PC-3 (cell line): ENCODE measurements around the gene BOLA1. TPM values are rescaled to one million over a fixed set of nuclear protein-coding genes. Genes with fewer than 3 reads are reported as not detected.

Experiments
- ATAC-seq: fragments of 200-7000 bp; cut with Tn5 transposase; 2 replicates; pipeline ENCODE4 v1.9.1; 2020; ENCODE audit warnings: mild to moderate bottlenecking, moderate library complexity
- BruUV-seq: library from RNA; stranded (reverse); fragments of 400-500 nt; replicated peaks from 2 replicates; lab custom pipeline; 2021; lab: Mats Ljungman, UMichigan
- CTCF ChIA-PET: fragments of 300-600 bp; sonication (Branson Sonifier 250); formaldehyde crosslinking; loops from one replicate; lab custom pipeline; 2022; ENCODE audit warnings: antibody characterized with exemption; lab: Charles Lee
- POLR2A ChIA-PET: fragments of 300-600 bp; sonication (Branson Sonifier 250); formaldehyde crosslinking; loops from one replicate; lab custom pipeline; 2022; ENCODE audit warnings: antibody characterized with exemption; ENCODE audit not compliant: unreplicated experiment; lab: Charles Lee
- DNase-seq: peaks from one replicate; pipeline ENCODE4 v3.0.0-alpha.2; 2015
- H2AFZ ChIP-seq: fragments of 300-600 bp; sonication (generic); 2 replicates; pipeline ENCODE4 v1.6.0; 2016; ENCODE audit warnings: antibody characterized with exemption, low read length
- H3F3A ChIP-seq: fragments of 300-600 bp; sonication (generic); one replicate; pipeline ENCODE4 v1.6.0; 2017; ENCODE audit warnings: antibody characterized with exemption, low read length, control low read depth, mild to moderate bottlenecking; ENCODE audit not compliant: unreplicated experiment
- H3K27ac ChIP-seq: fragments of 300-600 bp; sonication (generic); 2 replicates; pipeline ENCODE4 v1.5.1; 2016; ENCODE audit warnings: mild to moderate bottlenecking, low read length
- H3K27me3 ChIP-seq: fragments of 300-600 bp; sonication (generic); 2 replicates; pipeline ENCODE4 v1.6.1; 2016; ENCODE audit warnings: low read length, mixed read lengths
- H3K36me3 ChIP-seq: fragments of 300-600 bp; sonication (generic); 2 replicates; pipeline ENCODE4 v1.6.1; 2016; ENCODE audit warnings: low read depth, mixed run types, low read length, mixed read lengths
- H3K4me1 ChIP-seq: fragments of 300-600 bp; sonication (generic); 2 replicates; pipeline ENCODE4 v1.5.1; 2016; ENCODE audit warnings: low read length; ENCODE audit not compliant: insufficient read depth
- H3K4me2 ChIP-seq: fragments of 300-600 bp; sonication (generic); 2 replicates; pipeline ENCODE4 v1.6.0; 2016; ENCODE audit warnings: low read length
- H3K4me3 ChIP-seq: fragments of 300-600 bp; sonication (generic); 2 replicates; pipeline ENCODE4 v1.5.1; 2016; ENCODE audit warnings: mild to moderate bottlenecking, low read length, mixed read lengths
- H3K79me2 ChIP-seq: fragments of 300-600 bp; sonication (generic); 2 replicates; pipeline ENCODE4 v1.6.1; 2017; ENCODE audit warnings: low read length, mixed read lengths
- H3K9ac ChIP-seq: fragments of 300-600 bp; sonication (generic); 2 replicates; pipeline ENCODE4 v1.6.0; 2016; ENCODE audit warnings: mild to moderate bottlenecking, low read length
- H3K9me2 ChIP-seq: fragments of 300-600 bp; sonication (generic); replicated peaks from 2 replicates; pipeline ENCODE4 v1.6.1; 2016; ENCODE audit warnings: mixed run types, low read length, mixed read lengths
- H3K9me3 ChIP-seq: fragments of 300-600 bp; sonication (generic); 2 replicates; pipeline ENCODE4 v1.6.1; 2016; ENCODE audit warnings: low read length, mixed read lengths
- H4K20me1 ChIP-seq: fragments of 300-600 bp; sonication (generic); 2 replicates; pipeline ENCODE4 v1.6.1; 2016; ENCODE audit warnings: low read length, mixed read lengths
- EZH2 ChIP-seq: fragments of 300-600 bp; sonication (generic); IDR thresholded peaks from one replicate; pipeline ENCODE4 v1.6.1; 2017; ENCODE audit warnings: antibody characterized with exemption, mild to moderate bottlenecking, low read length; ENCODE audit not compliant: unreplicated experiment
- EZH2phosphoT487 ChIP-seq: fragments of 300-600 bp; sonication (generic); IDR thresholded peaks from 2 replicates; pipeline ENCODE4 v1.6.1; 2018; ENCODE audit warnings: mild to moderate bottlenecking, antibody characterized with exemption, low read length, borderline replicate concordance
- intact Hi-C: fragments of 100-400 bp; cut with micrococcal nuclease; formaldehyde crosslinking; loops from 2 replicates; pipeline ENCODE4 v1.9.0; 2023
- total RNA-seq: library from RNA; depleted of rRNA; stranded (reverse); fragments of >200 nt; gene quantifications from 2 replicates; pipeline ENCODE4 v1.2.3, GENCODE V29; 2014
- TF ChIP-seq, protein P1 (sequence below): fragments of 300-600 bp; sonication (generic); conservative IDR thresholded peaks from 2 replicates; pipeline ENCODE4 v1.5.1; 2017; ENCODE audit warnings: antibody characterized with exemption, low read depth, mild to moderate bottlenecking, low read length

The BOLA1 gene
- total RNA-seq, 1 experiment from 2014 or later = 27.6 TPM

DNA sequence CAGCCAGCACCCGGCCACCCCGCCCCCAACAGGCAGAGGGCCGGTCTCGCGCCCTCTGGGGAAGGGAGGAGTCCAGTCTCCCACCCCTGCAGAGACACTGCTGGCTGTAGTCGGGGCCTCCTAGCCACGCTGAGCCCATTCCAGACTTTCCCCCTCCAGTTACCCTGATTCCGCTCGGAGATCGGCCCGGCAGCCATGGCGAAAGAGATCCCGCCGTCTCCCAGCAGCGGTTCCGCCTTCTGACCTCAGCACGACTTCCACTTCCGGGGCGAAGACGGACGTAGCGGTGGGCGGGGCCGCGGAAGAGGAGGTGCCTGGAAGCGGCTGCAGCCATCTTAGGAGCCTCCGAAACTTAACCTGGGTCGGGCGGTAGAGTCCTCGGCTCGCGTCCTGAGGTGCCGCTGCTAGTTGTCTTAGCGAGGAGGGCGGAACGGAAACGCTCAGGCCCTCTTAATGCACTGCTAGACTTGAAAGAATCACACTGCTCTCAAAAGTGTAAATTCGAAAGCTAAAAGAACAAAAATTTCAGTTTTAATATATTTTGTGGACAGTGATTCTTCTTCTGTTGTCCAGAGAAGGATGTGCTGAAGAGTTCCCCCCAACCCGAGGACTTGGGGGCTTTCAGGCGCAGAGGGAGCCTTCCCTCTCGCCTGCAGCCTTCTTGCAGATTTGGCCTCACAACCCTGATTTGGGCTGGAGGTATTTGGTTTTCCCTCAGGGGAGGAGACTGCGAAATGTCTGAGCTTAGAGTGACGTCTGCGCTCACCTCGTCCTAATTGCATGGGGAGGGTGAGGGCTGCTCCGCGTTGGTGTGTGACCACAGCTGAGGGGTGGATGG lies 28.4 kb downstream of the BOLA1 start, which contains the start of gene SF3B4:
SF3B4 (minus strand) TSS at position 241 of the 838 bp plus-strand sequence; CDS start at position 197, 44 bp downstream.
- ChIA-PET CTCF (interaction anchor here (0.6 to 1.0 kb wide), 2 partner anchors 109 to 259 kb away, joined by 3 to 7 read pairs; no protein-coding TSS in a partner anchor), POLR2A (interaction anchor here (0.5 to 1.4 kb wide), 4 partner anchors 40 to 234 kb away, joined by 4 to 9 read pairs (median 6); a partner anchor contains a TSS)
- Histone ChIP-seq H3K4me3 (peak within 1 kb of the TSS; percentile 93), H3K27ac (peak within 1 kb of the TSS; percentile 77), H3K4me2 (peak within 1 kb of the TSS; percentile 86), H2AFZ (peak within 1 kb of the TSS; percentile 74), H3K36me3 (peaks cover 44% of the 10 kb centered on the region), H4K20me1 (peaks cover 27% of the 10 kb centered on the region; the same call in 1 of the 2 replicates), H3K4me1 (peaks cover 41% of the 10 kb centered on the region), H3K79me2 (peaks cover 34% of the 10 kb centered on the region), H3K9me2 (no peaks in the 10 kb centered on the region), H3K9ac (peak within 1 kb of the TSS; percentile 91), H3K27me3 (no peaks in the 10 kb centered on the region), H3F3A (no peaks in the 10 kb centered on the region), H3K9me3 (no peaks in the 10 kb centered on the region)
- intact Hi-C loops = loop anchor here (1.0 kb wide), 1 partner anchor 10 kb away; no protein-coding TSS in a partner anchor
- no peak for TF ChIP-seq EZH2
- TF ChIP-seq, protein P1, sequence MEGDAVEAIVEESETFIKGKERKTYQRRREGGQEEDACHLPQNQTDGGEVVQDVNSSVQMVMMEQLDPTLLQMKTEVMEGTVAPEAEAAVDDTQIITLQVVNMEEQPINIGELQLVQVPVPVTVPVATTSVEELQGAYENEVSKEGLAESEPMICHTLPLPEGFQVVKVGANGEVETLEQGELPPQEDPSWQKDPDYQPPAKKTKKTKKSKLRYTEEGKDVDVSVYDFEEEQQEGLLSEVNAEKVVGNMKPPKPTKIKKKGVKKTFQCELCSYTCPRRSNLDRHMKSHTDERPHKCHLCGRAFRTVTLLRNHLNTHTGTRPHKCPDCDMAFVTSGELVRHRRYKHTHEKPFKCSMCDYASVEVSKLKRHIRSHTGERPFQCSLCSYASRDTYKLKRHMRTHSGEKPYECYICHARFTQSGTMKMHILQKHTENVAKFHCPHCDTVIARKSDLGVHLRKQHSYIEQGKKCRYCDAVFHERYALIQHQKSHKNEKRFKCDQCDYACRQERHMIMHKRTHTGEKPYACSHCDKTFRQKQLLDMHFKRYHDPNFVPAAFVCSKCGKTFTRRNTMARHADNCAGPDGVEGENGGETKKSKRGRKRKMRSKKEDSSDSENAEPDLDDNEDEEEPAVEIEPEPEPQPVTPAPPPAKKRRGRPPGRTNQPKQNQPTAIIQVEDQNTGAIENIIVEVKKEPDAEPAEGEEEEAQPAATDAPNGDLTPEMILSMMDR = no peak
- DNase-seq (peak; percentile 96), ATAC-seq (peak; percentile 96)
- TSS peak; percentile 96 for BruUV-seq

DNA sequence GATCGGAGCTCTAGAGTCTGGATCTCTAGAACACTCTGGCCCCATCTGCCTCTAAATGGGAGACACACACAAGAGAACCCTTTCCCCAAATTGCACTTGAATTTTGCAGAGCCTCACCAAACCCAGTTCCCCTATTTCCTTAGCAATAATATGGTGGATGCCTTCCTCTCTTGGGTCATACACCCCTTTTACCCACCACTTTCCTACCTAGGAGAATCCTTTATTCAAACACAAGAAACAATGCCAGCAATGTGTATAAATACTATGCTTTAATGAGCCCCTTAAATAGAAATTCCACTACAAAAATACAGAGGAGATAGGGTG lies 29.0 kb downstream of the BOLA1 start:
- peaks cover 41% of the 10 kb centered on the region for H3K4me1 ChIP-seq

More for the DNA sequence above, 29.0 kb downstream of the BOLA1 start:
- peaks cover 38% of the 10 kb centered on the region for H3K36me3 ChIP-seq
- peak overlapping the region; percentile 93 for H3K4me3 ChIP-seq
- intact Hi-C loops = no loop called here
- H3K9ac ChIP-seq = peak overlapping the region; percentile 91
- H3K27ac ChIP-seq = peak overlapping the region; percentile 77
- TF ChIP-seq EZH2phosphoT487 (no peak), EZH2 (no peak)
- TF ChIP-seq, protein P1 = no peak
- no TSS peak for BruUV-seq
- CTCF ChIA-PET = interaction anchor here (0.6 to 1.0 kb wide), 2 partner anchors 109 to 259 kb away, joined by 3 to 7 read pairs; no protein-coding TSS in a partner anchor
- H3F3A ChIP-seq = no peaks in the 10 kb centered on the region
- no peaks in the 10 kb centered on the region for H3K27me3 ChIP-seq
- H4K20me1 ChIP-seq = peaks cover 27% of the 10 kb centered on the region; the same call in 1 of the 2 replicates
- POLR2A ChIA-PET = interaction anchor here (0.5 to 1.4 kb wide), 4 partner anchors 41 to 233 kb away, joined by 4 to 9 read pairs (median 6); a partner anchor contains a TSS
- DNase-seq (no peak), ATAC-seq (no peak)
- H3K9me2 ChIP-seq = no peaks in the 10 kb centered on the region
- peak overlapping the region; percentile 86 for H3K4me2 ChIP-seq
- no peaks in the 10 kb centered on the region for H3K9me3 ChIP-seq
- H3K79me2 ChIP-seq = peaks cover 34% of the 10 kb centered on the region
- H2AFZ ChIP-seq = no peak overlapping the region
